Measurements from ENCODE around the gene CDH23.

The CDH23 gene

GRCh38 chr10:71696628-71697326 lies 300.1 kb downstream of the CDH23 start:
- no peak for DNase-seq

DNA sequence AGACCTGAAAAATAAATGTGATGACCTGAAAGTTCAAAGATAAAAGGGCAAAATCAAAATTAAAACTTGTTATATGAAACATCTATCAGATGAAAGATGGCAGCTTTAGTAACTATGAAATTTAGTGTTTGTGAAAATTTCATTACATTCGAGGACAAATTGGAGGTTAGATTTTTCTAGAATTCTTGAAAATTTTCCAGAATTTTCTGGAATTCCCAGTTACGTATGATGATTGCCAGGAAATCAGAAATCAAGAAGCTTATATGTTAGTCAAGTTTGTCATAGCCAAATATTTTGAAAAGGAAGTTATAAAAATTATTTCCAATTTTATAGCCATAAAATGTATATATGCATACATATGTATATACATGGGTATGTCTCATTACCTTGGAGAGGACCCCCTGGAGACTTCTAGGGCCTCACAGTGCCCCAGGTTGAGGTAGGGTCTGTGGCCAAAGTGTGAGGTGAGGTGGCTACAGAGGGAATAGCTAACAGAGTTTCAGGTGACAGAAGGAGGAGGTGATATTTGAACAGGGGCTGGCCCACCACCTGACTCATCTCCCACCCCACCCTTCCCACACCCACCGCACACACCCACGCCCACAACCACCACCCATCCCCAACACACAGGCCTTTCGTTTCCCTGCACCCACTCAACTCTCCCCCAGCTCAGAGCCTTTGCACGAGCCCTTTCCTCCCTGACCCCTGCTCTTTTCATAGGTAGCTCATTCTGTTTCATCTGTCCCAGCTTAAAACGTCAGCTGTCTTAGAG lies 301.4 kb downstream of the CDH23 start:
- DNase-seq: no peak

- DNase-seq: no peak
Measured at GRCh38 chr10:71698737-71699136, 302.0 kb downstream of the CDH23 start.

DNA sequence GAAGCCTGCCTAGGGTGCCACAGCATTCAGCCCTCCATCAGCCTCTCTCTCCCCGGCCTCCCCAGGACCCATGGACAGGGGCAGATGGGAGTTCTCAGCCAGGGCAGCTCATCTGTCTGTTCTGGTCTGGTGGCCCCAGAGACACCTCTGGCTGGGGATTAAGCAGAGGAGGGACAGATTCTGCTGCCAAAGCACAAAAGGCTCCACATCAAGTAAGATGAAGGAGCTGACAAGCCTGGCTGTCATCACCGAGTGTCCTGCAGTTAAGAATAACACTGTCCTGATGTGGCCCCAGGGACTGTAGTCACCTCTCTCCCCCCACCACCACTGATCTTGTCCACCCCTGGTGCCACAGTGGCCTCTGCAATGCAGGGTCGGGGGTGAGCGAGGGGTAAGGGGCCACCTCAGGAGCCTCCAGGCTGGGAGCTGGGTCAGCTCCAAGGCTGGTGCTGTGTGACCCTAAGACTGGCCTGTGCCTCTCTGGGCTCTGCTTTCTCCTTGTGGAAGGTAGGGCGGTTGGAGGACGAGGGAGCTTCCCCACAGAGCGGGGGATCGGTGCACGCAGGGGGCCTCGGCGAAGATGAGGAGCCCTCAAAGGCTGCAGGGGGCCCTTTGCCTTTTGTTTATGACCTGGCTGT lies 304.1 kb downstream of the CDH23 start:
- DNase-seq: no peak

DNA sequence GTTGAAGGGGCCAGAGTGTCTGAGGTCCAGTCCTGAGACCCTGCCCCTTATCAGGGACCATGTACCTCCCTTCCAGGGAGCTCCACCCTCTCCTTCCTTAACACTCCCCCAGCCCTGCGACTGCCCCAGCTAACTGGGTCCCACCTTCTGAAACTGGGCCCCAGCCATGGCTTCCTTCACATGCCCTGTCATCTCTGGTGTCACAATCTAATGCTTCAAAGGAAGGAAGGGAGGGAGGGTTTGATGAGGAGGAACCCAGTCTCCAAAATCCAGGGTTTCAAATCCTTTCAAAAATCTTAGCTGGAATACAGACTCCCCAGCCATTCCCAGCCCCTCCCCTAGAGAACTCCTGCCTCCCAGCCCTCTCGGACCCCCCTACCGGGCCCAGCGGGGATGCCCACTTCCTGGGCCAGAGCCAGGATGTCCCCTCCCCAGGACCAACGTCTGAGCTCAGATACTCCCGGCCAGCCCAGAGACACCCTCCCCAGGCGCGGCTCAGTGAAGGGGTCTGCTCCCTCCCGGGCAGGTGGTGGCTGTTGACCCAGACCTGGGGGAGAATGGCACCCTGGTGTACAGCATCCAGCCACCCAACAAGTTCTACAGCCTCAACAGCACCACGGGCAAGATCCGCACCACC lies 304.9 kb downstream of the CDH23 start:
- no peak for DNase-seq

GRCh38 chr10:71703577-71703976 lies 306.9 kb downstream of the CDH23 start:
- no peak for DNase-seq

DNA sequence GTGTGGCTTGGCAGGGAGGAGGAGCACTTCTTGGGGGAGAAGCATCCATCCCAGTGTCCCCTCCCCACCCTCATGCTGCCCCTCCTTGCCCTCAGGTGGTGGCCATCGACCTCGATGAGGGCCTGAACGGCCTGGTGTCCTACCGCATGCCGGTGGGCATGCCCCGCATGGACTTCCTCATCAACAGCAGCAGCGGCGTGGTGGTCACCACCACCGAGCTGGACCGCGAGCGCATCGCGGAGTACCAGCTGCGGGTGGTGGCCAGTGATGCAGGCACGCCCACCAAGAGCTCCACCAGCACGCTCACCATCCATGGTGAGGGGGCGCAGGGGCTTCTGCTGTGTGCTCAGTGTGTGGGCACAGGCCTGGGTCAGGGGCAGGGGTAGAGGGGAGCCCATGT lies 308.1 kb downstream of the CDH23 start:
- no peak for DNase-seq

DNA sequence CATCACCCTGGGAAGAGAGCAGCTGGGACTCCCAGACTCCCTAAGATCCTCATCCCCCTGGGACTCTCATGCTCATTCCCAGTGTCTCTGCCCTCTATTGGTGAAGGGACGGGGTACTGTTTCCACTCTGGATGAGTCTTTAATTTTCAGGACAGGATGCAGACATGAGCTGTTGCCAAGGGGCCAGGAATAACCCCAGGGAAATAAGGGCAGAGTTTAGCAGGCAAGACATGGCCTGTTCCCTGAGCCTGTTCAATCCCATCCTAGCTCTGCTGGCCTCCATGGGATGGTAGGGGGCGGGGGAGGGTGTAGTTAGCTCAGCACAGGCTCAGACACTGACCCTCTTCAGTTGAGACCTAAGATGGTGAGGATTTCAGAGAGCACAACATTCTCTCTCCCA lies 308.9 kb downstream of the CDH23 start:
- DNase-seq: no peak

- DNase-seq: no peak
Measured at GRCh38 chr10:71706216-71707121, 309.7 kb downstream of the CDH23 start.

GRCh38 chr10:71707240-71707789 lies 310.6 kb downstream of the CDH23 start:
- DNase-seq: no peak

- DNase-seq: no peak
Measured at GRCh38 chr10:71708301-71708703, 311.6 kb downstream of the CDH23 start.

DNA sequence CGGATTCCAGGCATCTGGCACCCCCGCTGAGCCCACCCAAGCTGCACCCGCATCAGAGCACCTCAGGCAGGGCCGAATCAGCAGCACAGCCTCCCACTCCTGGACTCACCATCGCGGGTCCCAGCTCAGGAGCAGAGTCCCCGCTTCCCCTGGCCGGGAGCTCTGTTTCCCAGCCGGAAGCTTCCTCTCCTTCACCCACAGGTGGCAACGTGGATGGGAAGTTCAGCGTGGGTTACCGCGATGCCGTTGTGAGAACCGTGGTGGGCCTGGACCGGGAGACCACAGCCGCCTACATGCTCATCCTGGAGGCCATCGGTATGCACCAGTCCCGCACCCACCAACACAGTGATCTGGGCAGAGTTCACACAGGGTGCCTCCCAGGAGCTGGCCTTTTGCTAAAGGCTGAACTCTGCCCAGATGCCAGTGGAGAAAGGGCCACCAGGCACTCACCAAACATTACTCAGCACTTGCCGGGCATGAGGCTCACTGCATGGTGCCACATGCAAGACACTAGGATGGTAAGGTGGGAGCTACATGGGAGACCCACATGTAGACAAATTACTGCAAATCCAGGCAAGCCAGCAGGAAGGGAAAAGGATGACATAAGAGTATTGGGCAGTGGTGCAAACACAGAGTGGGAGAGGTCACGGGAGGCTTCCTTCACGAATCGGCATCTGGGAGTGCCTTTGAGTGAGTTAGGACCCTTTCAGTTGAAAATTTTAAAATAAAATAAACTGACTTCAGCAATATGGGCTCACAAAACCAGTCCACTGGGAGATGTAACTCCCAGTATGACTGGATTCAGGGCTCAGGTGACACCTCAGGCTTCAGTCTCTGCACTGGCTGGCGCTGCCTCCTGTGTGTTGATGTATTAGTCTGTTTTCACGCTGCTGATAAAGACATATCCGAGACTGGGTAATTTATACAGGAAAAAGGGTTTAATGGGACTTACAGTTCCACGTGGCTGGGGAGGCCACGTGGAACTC lies 312.5 kb downstream of the CDH23 start:
- no peak for DNase-seq

GRCh38 chr10:71710519-71710918 lies 313.8 kb downstream of the CDH23 start:
- no peak for DNase-seq

- no peak for DNase-seq
Measured at GRCh38 chr10:71711052-71711623, 314.4 kb downstream of the CDH23 start.

DNA sequence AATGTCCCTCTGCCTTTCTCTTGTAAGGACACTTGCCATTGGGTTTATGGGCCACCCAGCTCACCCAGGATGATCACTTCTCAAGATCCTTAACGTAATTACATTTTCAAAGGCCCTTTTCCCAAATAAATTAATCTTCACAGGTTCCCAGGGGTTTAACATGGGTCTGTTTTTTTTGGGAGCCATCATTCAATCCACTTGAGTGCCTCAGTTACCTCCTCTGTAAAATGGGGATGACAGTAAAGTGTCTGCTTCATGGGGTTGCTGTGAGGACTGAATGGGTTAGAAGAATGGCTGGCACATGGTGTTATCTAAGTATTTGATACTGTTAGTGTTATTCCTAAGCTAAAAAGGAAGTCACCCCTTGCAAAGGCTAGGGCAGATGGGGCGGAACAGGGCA lies 315.4 kb downstream of the CDH23 start:
- DNase-seq: no peak

- no peak for DNase-seq
Measured at GRCh38 chr10:71712572-71713134, 315.9 kb downstream of the CDH23 start.

DNA sequence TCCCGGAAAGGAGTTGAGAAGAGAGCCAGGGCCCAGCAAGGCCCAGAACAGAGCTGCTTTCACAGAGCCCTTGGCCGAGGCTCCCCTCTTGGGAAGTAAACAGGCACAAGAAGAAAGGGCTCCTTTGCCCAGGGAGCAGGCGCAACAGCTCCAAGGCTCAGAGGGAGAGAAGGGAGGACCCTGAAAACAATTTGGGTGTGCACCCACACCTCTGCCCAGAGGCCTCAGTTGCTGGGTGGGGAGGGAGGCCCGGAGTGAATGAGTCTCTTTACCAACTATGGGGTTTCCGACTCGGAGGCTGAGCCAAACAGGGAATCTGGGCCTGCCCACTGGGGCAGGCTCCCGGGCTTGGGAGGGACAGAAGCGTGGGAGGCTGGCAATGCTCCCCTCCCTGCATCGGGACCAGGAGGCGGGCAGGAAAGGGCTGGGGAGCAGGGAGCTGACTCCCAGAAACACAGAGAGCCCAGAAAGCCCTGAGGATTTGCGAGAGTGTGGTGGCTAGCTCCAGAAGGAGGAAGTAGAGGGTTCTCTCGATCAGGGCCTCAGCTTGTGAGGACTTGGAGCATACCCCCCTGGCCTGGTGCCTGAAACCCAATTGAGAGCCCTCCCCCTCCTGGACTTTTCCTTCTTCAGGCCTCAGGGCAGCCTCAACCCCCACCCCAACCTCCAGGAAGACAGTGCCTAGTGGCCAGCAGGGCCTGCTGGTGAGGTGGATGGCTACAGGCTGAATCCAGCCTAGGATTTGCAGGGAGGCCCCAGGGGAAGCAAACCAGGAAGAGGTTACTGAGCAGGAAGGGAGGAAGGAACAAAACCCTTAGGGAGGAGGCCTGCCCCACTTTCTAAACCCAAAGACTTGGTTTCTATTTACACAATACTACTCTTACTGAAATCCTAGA lies 316.7 kb downstream of the CDH23 start:
- DNase-seq: no peak

DNA sequence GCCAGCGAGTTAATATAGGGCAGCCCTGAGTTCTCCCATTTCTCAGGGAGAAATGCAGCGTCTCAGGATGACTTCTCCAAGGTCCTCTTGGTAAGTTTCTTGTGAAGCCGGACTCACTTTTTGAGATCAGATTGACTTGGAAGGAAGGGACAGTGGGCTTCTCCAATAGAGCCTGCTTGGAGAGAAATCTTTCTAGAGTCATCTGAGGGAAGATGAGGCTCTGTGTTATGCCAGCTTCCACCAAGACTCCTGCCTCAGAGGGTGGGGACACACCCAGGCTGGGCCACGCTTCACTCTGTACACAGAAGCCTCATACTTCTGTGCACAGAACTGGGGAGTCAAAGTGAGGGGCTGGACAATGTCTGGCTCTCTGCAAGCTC lies 317.3 kb downstream of the CDH23 start:
- no peak for DNase-seq

- DNase-seq: no peak
Measured at GRCh38 chr10:71714592-71714991, 317.9 kb downstream of the CDH23 start.

Measured in cerebellar nuclear complex (tissue), 1 donor.